ENCODE results near the gene GAS6. TPM values are rescaled to one million over a fixed set of nuclear protein-coding genes. Genes with fewer than 3 reads are reported as not detected.
"Not testable (repeated sequence)": the region's sequence is repeated elsewhere in the genome, so short reads cannot be mapped to it uniquely, and the experiment has no call there.

The GAS6 gene
- polyA plus RNA-seq, 1 donor from 2014 or later, result 52.4 TPM

- no peak overlapping the region for H3K4me2 ChIP-seq (ENCODE audit: low read length)
- no peaks in the 10 kb centered on the region for H3F3A ChIP-seq (ENCODE audit: insufficient read depth, low read length, poor library complexity, severe bottlenecking)
- no peak overlapping the region for H3K4me3 ChIP-seq (ENCODE audit: low read length)
- no peaks in the 10 kb centered on the region for H4K20me1 ChIP-seq (ENCODE audit: insufficient read depth)
- H3K27ac ChIP-seq (ENCODE audit: low read length), result no peak overlapping the region
- no peak overlapping the region for H3K9ac ChIP-seq (ENCODE audit: low read length)
- H3K79me2 ChIP-seq (replicated peaks; ENCODE audit: insufficient read depth, low read length), result no peaks in the 10 kb centered on the region
- H3K9me2 ChIP-seq (ENCODE audit: insufficient read depth, low read length), result no peaks in the 10 kb centered on the region
- TF ChIP-seq TAF1 (IDR thresholded peaks at IDR 0.05; ENCODE audit: low read depth) (no peak), EP300 (conservative IDR thresholded peaks at IDR 0.05; ENCODE audit: poor library complexity, severe bottlenecking) (no peak), RAD21 (conservative IDR thresholded peaks at IDR 0.05) (no peak), EZH2 (IDR thresholded peaks at IDR 0.05; ENCODE audit: borderline replicate concordance, insufficient read depth, low read length, poor library complexity, severe bottlenecking) (no peak), MXI1 (conservative IDR thresholded peaks at IDR 0.05; ENCODE audit: poor library complexity, severe bottlenecking) (no peak), REST (IDR thresholded peaks at IDR 0.05; ENCODE audit: borderline replicate concordance) (no peak), SMC3 (conservative IDR thresholded peaks at IDR 0.05; ENCODE audit: poor library complexity) (no peak), CTCF (IDR thresholded peaks at IDR 0.05; ENCODE audit: poor library complexity, severe bottlenecking) (no peak)
- no peaks in the 10 kb centered on the region for H3K27me3 ChIP-seq (ENCODE audit: insufficient read depth, low read depth, low read length)
- no peaks in the 10 kb centered on the region for H3K36me3 ChIP-seq (ENCODE audit: insufficient read depth, low read length)
- H3K9me3 ChIP-seq (ENCODE audit: low read length), result no peaks in the 10 kb centered on the region
- no peak overlapping the region for H2AFZ ChIP-seq (ENCODE audit: low read depth, low read length)
These were observed 5.4 kb upstream of the GAS6 start for GRCh38 chr13:113869263-113869662.

- H3K36me3 ChIP-seq (ENCODE audit: insufficient read depth, low read length); H3K9ac ChIP-seq (ENCODE audit: low read length); H2AFZ ChIP-seq (ENCODE audit: low read depth, low read length); H3K9me3 ChIP-seq (ENCODE audit: low read length); H3K4me2 ChIP-seq (ENCODE audit: low read length); H3K4me3 ChIP-seq (ENCODE audit: low read length); H4K20me1 ChIP-seq (ENCODE audit: insufficient read depth); H3K9me2 ChIP-seq (ENCODE audit: insufficient read depth, low read length); H3F3A ChIP-seq (ENCODE audit: insufficient read depth, low read length, poor library complexity, severe bottlenecking); H3K27ac ChIP-seq (ENCODE audit: low read length); H3K79me2 ChIP-seq (replicated peaks; ENCODE audit: insufficient read depth, low read length); H3K27me3 ChIP-seq (ENCODE audit: insufficient read depth, low read depth, low read length): not testable (repeated sequence)
These were observed 4.0 kb upstream of the GAS6 start for GRCh38 chr13:113867913-113868312.

- Histone ChIP-seq H3K4me3 (ENCODE audit: low read length) (no peak overlapping the region), H3K27ac (ENCODE audit: low read length) (no peak overlapping the region), H3K9me3 (ENCODE audit: low read length) (no peaks in the 10 kb centered on the region), H3K79me2 (replicated peaks; ENCODE audit: insufficient read depth, low read length) (no peaks in the 10 kb centered on the region), H3K36me3 (ENCODE audit: insufficient read depth, low read length) (no peaks in the 10 kb centered on the region), H4K20me1 (ENCODE audit: insufficient read depth) (no peaks in the 10 kb centered on the region), H2AFZ (ENCODE audit: low read depth, low read length) (no peak overlapping the region), H3F3A (ENCODE audit: insufficient read depth, low read length, poor library complexity, severe bottlenecking) (no peaks in the 10 kb centered on the region), H3K9ac (ENCODE audit: low read length) (no peak overlapping the region), H3K9me2 (ENCODE audit: insufficient read depth, low read length) (no peaks in the 10 kb centered on the region), H3K4me2 (ENCODE audit: low read length) (no peak overlapping the region), H3K27me3 (ENCODE audit: insufficient read depth, low read depth, low read length) (no peaks in the 10 kb centered on the region)
- TF ChIP-seq POLR2AphosphoS5 (IDR thresholded peaks at IDR 0.05) (no peak), EP300 (conservative IDR thresholded peaks at IDR 0.05; ENCODE audit: poor library complexity, severe bottlenecking) (no peak), SMC3 (conservative IDR thresholded peaks at IDR 0.05; ENCODE audit: poor library complexity) (no peak)
These were observed 1.6 kb upstream of the GAS6 start for GRCh38 chr13:113865427-113865826.
